CD14-positive monocyte (primary cell): ENCODE data around the gene SLC25A51. TPM values are rescaled to one million over a fixed set of nuclear protein-coding genes. Genes with fewer than 3 reads are reported as not detected.

Experiments
- DNase-seq, 3 donors: peaks; one replicate each; pipeline ENCODE4 v3.0.0-alpha.2; 2011 to 2022
- H2AFZ ChIP-seq: 2 replicates; pipeline ENCODE4 v1.6.0; 2012; ENCODE audit warnings: mild to moderate bottlenecking, low read depth, low read length, inconsistent platforms; ENCODE audit not compliant: insufficient read depth, poor library complexity, severe bottlenecking
- H3K27ac ChIP-seq, 2 donors: 1 replicate in 1 of 2; 2 replicates in 1 of 2; pipeline ENCODE4 v1.5.1; 2012 to 2013; ENCODE audit warnings: low read length in 2 of 2, control low read depth in 1 of 2, inconsistent platforms in 1 of 2, low read depth in 1 of 2, mild to moderate bottlenecking in 1 of 2
- H3K27me3 ChIP-seq, 2 donors: one replicate each; pipeline versions ENCODE4 v1.6.0 to v1.6.1; 2011 to 2013; ENCODE audit warnings: low read length in 2 of 2; ENCODE audit not compliant: control insufficient read depth in 2 of 2, insufficient read depth in 2 of 2
- H3K36me3 ChIP-seq, 2 donors: replicated peaks in 1 of 2; 1 replicate in 1 of 2; 2 replicates in 1 of 2; pipeline versions ENCODE4 v1.5.1 to v1.6.1; 2012 to 2013; ENCODE audit warnings: low read length in 2 of 2, control low read depth in 1 of 2, inconsistent platforms in 1 of 2, mild to moderate bottlenecking in 1 of 2; ENCODE audit not compliant: insufficient read depth in 2 of 2, control insufficient read depth in 1 of 2
- H3K4me1 ChIP-seq, 2 donors: 1 replicate in 1 of 2; 2 replicates in 1 of 2; pipeline versions ENCODE4 v1.5.1 to v1.6.1; 2012 to 2013; ENCODE audit warnings: low read length in 2 of 2, control low read depth in 1 of 2, inconsistent platforms in 1 of 2, mild to moderate bottlenecking in 1 of 2, moderate library complexity in 1 of 2; ENCODE audit not compliant: insufficient read depth in 2 of 2, control insufficient read depth in 1 of 2
- H3K4me2 ChIP-seq: replicated peaks from 2 replicates; pipeline ENCODE3; 2012; ENCODE audit warnings: low read length, moderate library complexity, mild to moderate bottlenecking; ENCODE audit not compliant: poor library complexity, severe bottlenecking; ENCODE audit errors: extremely low read depth
- H3K4me3 ChIP-seq, 3 experiments: fragments of 200-600 bp in 1 of 3; sonication (generic) in 1 of 3; replicated peaks in 1 of 3; 1 replicate in 2 of 3; 2 replicates in 1 of 3; pipeline ENCODE4 v1.5.1; 2011 to 2013; ENCODE audit warnings: low read length in 3 of 3, mild to moderate bottlenecking in 3 of 3, control low read depth in 2 of 3, low read depth in 2 of 3, inconsistent platforms in 1 of 3, moderate library complexity in 1 of 3
- H3K79me2 ChIP-seq: 2 replicates; pipeline ENCODE4 v1.6.0; 2012; ENCODE audit warnings: mild to moderate bottlenecking, control low read depth, inconsistent platforms, low read length, moderate library complexity; ENCODE audit not compliant: insufficient read depth
- H3K9ac ChIP-seq: 2 replicates; pipeline ENCODE4 v1.6.0; 2017; ENCODE audit warnings: low read length, mild to moderate bottlenecking; ENCODE audit not compliant: insufficient read depth, poor library complexity, severe bottlenecking
- H3K9me3 ChIP-seq, 2 donors: replicated peaks in 1 of 2; 1 replicate in 1 of 2; 2 replicates in 1 of 2; pipeline versions ENCODE4 v1.5.1 to v1.6.1; 2012 to 2013; ENCODE audit warnings: low read length in 2 of 2, control low read depth in 1 of 2; ENCODE audit not compliant: control insufficient read depth in 1 of 2, insufficient read depth in 1 of 2
- H4K20me1 ChIP-seq: 2 replicates; pipeline ENCODE4 v1.6.0; 2012; ENCODE audit warnings: mild to moderate bottlenecking, low read length, control low read depth, moderate library complexity; ENCODE audit not compliant: insufficient read depth
- H3K27ac Mint-ChIP-seq, 7 donors: one replicate each; pipeline ENCODE4 v1.8.0; 2020; ENCODE audit warnings: mild to moderate bottlenecking in 7 of 7, mixed read lengths in 7 of 7, moderate library complexity in 6 of 7, inconsistent platforms in 2 of 7
- H3K27me3 Mint-ChIP-seq, 3 donors: one replicate each; pipeline ENCODE4 v1.8.0; 2021 to 2022; ENCODE audit warnings: low read depth in 3 of 3, mild to moderate bottlenecking in 3 of 3, mixed read lengths in 3 of 3, moderate library complexity in 3 of 3, inconsistent platforms in 1 of 3
- H3K36me3 Mint-ChIP-seq, 2 donors: one replicate each; pipeline ENCODE4 v1.8.0; 2020; ENCODE audit warnings: mixed read lengths in 2 of 2, inconsistent platforms in 1 of 2, mild to moderate bottlenecking in 1 of 2
- H3K4me1 Mint-ChIP-seq: one replicate; pipeline ENCODE4 v1.8.0; 2020; ENCODE audit warnings: mild to moderate bottlenecking, mixed read lengths
- H3K4me3 Mint-ChIP-seq, 2 donors: one replicate each; pipeline ENCODE4 v1.8.0; 2020; ENCODE audit warnings: mild to moderate bottlenecking in 2 of 2, mixed read lengths in 2 of 2, moderate library complexity in 1 of 2
- H3K9me3 Mint-ChIP-seq, 7 donors: one replicate each; pipeline ENCODE4 v1.8.0; 2020 to 2022; ENCODE audit warnings: mixed read lengths in 7 of 7, mild to moderate bottlenecking in 6 of 7, moderate library complexity in 6 of 7, inconsistent platforms in 2 of 7
- CTCF ChIP-seq: fragments of 200-600 bp; IDR thresholded peaks from one replicate; pipeline ENCODE4 v1.8.0; 2022; ENCODE audit warnings: antibody characterized with exemption, mild to moderate bottlenecking
- WGBS: methylation state at CpG from one replicate; pipeline ENCODE4 v1.1.5; 2013; ENCODE audit warnings: missing lambda C conversion rate; ENCODE audit not compliant: insufficient coverage; 5-methylcytosine and 5-hydroxymethylcytosine counted together
- intact Hi-C, 2 donors: fragments of 100-400 bp; cut with micrococcal nuclease; formaldehyde crosslinking; loops; one replicate each; pipeline versions ENCODE4 v1.15.0 to v1.15.1; 2023
- polyA plus RNA-seq, 3 donors: library from polyadenylated mRNA; depleted of rRNA in 1 of 3; unstranded in 2 of 3; stranded (reverse) in 1 of 3; fragments of 300-500 nt in 2 of 3; fragments of >200 nt in 1 of 3; fragmentation: Illumina TruSeq in 2 of 3; gene quantifications; 1 replicate in 2 of 3; 2 replicates in 1 of 3; pipeline ENCODE4 v1.2.3, GENCODE V29; 2012 to 2021

SLC25A51 gene
- polyA plus RNA-seq, 3 donors: 5.9 to 12.4 (median 8.9) TPM

GRCh38 chr9:37905776-37906175 is 1.8 kb upstream of the SLC25A51 start:
- no peaks in the 10 kb centered on the region for H3K9me3 ChIP-seq
- Mint-ChIP-seq H3K4me3 (no peak overlapping the region), H3K27me3 (peaks cover 0 to 2% (median 2%) of the 10 kb centered on the region in 3 donors), H3K4me1 (peaks cover 43% of the 10 kb centered on the region), H3K9me3 (no peaks in the 10 kb centered on the region), H3K36me3 (peaks cover 1 to 3% of the 10 kb centered on the region in 2 donors), H3K27ac (peak overlapping the region in 1 of 7 donors; percentile 81)
- no peaks in the 10 kb centered on the region for H3K27me3 ChIP-seq
- intact Hi-C loops: loop anchor here in 1 of 2 donors (10.0 kb wide), 3 partner anchors 121 to 421 kb away; partner anchors contain the start of genes EXOSC3, POLR1E and TOMM5
- no peak overlapping the region for H3K4me3 ChIP-seq
- no peak overlapping the region for H3K4me2 ChIP-seq
- H3K9ac ChIP-seq: no peak overlapping the region
- H3K4me1 ChIP-seq: peaks cover 39 to 51% of the 10 kb centered on the region in 2 donors
- H3K27ac ChIP-seq: no peak overlapping the region
- H3K79me2 ChIP-seq: peaks cover 28% of the 10 kb centered on the region
- no peak for TF ChIP-seq CTCF
- H3K36me3 ChIP-seq: peaks cover under 1 to 2% of the 10 kb centered on the region in 2 donors
- H2AFZ ChIP-seq: no peak overlapping the region
- no peak for DNase-seq
- peaks cover 7% of the 10 kb centered on the region for H4K20me1 ChIP-seq
- 95% methylated on average over 4 of the region's 4 CpGs for WGBS

- no peak for DNase-seq
- TF ChIP-seq CTCF: no peak
- Histone ChIP-seq H3K36me3 (peaks cover 5 to 7% of the 10 kb centered on the region in 2 donors), H3K79me2 (peaks cover 34% of the 10 kb centered on the region), H2AFZ (peak overlapping the region; percentile 94), H3K4me1 (peaks cover 39 to 51% of the 10 kb centered on the region in 2 donors), H3K9ac (no peak overlapping the region), H3K27ac (no peak overlapping the region), H3K9me3 (no peaks in the 10 kb centered on the region), H3K4me2 (no peak overlapping the region), H3K27me3 (no peaks in the 10 kb centered on the region), H4K20me1 (peaks cover 7% of the 10 kb centered on the region), H3K4me3 (peak overlapping the region in 1 of 3 experiments; percentile 84)
- Mint-ChIP-seq H3K27me3 (peaks cover 0 to 2% (median 2%) of the 10 kb centered on the region in 3 donors), H3K4me3 (no peak overlapping the region), H3K36me3 (peaks cover 4 to 7% of the 10 kb centered on the region in 2 donors), H3K27ac (peak overlapping the region in 3 of 7 donors; percentile 10 to 74 (median 73)), H3K4me1 (peaks cover 41% of the 10 kb centered on the region), H3K9me3 (no peaks in the 10 kb centered on the region)
- 96% methylated on average over 10 of the region's 10 CpGs for WGBS
- intact Hi-C loops: loop anchor here in 1 of 2 donors (10.0 kb wide), 3 partner anchors 120 to 420 kb away; partner anchors contain the start of genes EXOSC3, POLR1E and TOMM5
Observed at GRCh38 chr9:37905131-37905505, 1.2 kb upstream of the SLC25A51 start.
